Esophagus squamous epithelium (tissue), 5 donors: ENCODE data around the gene PATZ1. TPM values are rescaled to one million over a fixed set of nuclear protein-coding genes. Genes with fewer than 3 reads are reported as not detected.
"Not testable (repeated sequence)": the region's sequence is repeated elsewhere in the genome, so short reads cannot be mapped to it uniquely, and the experiment has no call there.

ENCODE experiments used
- DNase-seq: peaks from one replicate; lab custom pipeline; 2025; lab: John Stamatoyannopoulos, UW
- H3K27ac ChIP-seq, 4 donors: fragments of 200-600 bp; sonication (generic); one replicate each; pipeline ENCODE4 v1.5.1; 2016 to 2019; ENCODE audit warnings: mild to moderate bottlenecking in 1 of 4
- H3K27me3 ChIP-seq, 4 donors: fragments of 200-600 bp; sonication (generic); 1 replicate in 3 of 4; 2 replicates in 1 of 4; pipeline versions ENCODE4 v1.5.1 to v1.6.0; 2017 to 2021; ENCODE audit warnings: antibody characterized with exemption in 1 of 4
- H3K36me3 ChIP-seq, 3 donors: fragments of 200-600 bp; sonication (generic); one replicate each; pipeline ENCODE4 v1.5.1; 2016 to 2019
- H3K4me1 ChIP-seq, 3 donors: fragments of 200-600 bp; sonication (generic); one replicate each; pipeline ENCODE4 v1.5.1; 2017 to 2019
- H3K4me3 ChIP-seq, 4 donors: fragments of 200-600 bp; sonication (generic); 1 replicate in 3 of 4; 2 replicates in 1 of 4; pipeline ENCODE4 v1.5.1; 2016 to 2019; ENCODE audit warnings: mild to moderate bottlenecking in 2 of 4, moderate library complexity in 1 of 4
- H3K9me3 ChIP-seq, 3 donors: fragments of 200-600 bp; sonication (generic); one replicate each; pipeline ENCODE4 v1.5.1; 2016 to 2019
- POLR2A ChIP-seq, 4 donors: fragments of 450-650 bp; IDR thresholded peaks; one replicate each; pipeline ENCODE4 v1.6.1; 2017; ENCODE audit warnings: antibody characterized with exemption in 4 of 4, mild to moderate bottlenecking in 4 of 4, moderate library complexity in 3 of 4
- WGBS, 2 donors: methylation state at CpG; one replicate each; pipeline ENCODE4 v1.1.5; 2018; 5-methylcytosine and 5-hydroxymethylcytosine counted together
- intact Hi-C: fragments of 100-400 bp; cut with DNase I; formaldehyde crosslinking; loops from one replicate; pipeline ENCODE4 v1.15.0; 2022
- total RNA-seq, 4 donors: library from RNA; depleted of rRNA; stranded (reverse); fragments of >200 nt; gene quantifications; one replicate each; pipeline ENCODE4 v1.1.0, GENCODE V29; 2016
- TF ChIP-seq, protein P1 (sequence below), 6 experiments: fragments of 450-650 bp in 4 of 6; fragments of 200-600 bp in 2 of 6; sonication (generic) in 2 of 6; IDR thresholded peaks; one replicate each; pipeline ENCODE4 v1.5.1; 2016 to 2019; ENCODE audit warnings: antibody characterized with exemption in 6 of 6, mild to moderate bottlenecking in 4 of 6, moderate library complexity in 4 of 6
- donor health status: DM: yes; HTN: yes; CAD: no.

Gene PATZ1, protein sequence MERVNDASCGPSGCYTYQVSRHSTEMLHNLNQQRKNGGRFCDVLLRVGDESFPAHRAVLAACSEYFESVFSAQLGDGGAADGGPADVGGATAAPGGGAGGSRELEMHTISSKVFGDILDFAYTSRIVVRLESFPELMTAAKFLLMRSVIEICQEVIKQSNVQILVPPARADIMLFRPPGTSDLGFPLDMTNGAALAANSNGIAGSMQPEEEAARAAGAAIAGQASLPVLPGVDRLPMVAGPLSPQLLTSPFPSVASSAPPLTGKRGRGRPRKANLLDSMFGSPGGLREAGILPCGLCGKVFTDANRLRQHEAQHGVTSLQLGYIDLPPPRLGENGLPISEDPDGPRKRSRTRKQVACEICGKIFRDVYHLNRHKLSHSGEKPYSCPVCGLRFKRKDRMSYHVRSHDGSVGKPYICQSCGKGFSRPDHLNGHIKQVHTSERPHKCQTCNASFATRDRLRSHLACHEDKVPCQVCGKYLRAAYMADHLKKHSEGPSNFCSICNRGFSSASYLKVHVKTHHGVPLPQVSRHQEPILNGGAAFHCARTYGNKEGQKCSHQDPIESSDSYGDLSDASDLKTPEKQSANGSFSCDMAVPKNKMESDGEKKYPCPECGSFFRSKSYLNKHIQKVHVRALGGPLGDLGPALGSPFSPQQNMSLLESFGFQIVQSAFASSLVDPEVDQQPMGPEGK
- total RNA-seq = 10 to 100 TPM in 2 of 4 donors, 1 to 10 TPM in 2; 2.2 to 13.0 (median 7.2) TPM

- DNase-seq = peak; percentile 31
- H3K4me3 ChIP-seq = peak within 1 kb of the TSS; percentile 48 to 87 (median 72)
- no peaks in the 10 kb centered on the region for H3K27me3 ChIP-seq
- peak within 1 kb of the TSS; percentile 83 to 97 (median 90) for H3K27ac ChIP-seq
- TF ChIP-seq, protein P1, sequence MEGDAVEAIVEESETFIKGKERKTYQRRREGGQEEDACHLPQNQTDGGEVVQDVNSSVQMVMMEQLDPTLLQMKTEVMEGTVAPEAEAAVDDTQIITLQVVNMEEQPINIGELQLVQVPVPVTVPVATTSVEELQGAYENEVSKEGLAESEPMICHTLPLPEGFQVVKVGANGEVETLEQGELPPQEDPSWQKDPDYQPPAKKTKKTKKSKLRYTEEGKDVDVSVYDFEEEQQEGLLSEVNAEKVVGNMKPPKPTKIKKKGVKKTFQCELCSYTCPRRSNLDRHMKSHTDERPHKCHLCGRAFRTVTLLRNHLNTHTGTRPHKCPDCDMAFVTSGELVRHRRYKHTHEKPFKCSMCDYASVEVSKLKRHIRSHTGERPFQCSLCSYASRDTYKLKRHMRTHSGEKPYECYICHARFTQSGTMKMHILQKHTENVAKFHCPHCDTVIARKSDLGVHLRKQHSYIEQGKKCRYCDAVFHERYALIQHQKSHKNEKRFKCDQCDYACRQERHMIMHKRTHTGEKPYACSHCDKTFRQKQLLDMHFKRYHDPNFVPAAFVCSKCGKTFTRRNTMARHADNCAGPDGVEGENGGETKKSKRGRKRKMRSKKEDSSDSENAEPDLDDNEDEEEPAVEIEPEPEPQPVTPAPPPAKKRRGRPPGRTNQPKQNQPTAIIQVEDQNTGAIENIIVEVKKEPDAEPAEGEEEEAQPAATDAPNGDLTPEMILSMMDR (IDR thresholded peaks at IDR 0.05) = no peak
- no peak for TF ChIP-seq POLR2A (IDR thresholded peaks at IDR 0.05)
- peaks cover 36 to 65% (median 46%) of the 10 kb centered on the region in 3 donors for H3K4me1 ChIP-seq
- H3K36me3 ChIP-seq = peaks cover 0 to 17% (median 2%) of the 10 kb centered on the region in 3 donors
- intact Hi-C loops = no loop called here
- no peaks in the 10 kb centered on the region for H3K9me3 ChIP-seq
- 2% methylated on average over 9 of the region's 41 CpGs; no CpG with 5 or more reads in 1 of the 2 donors for WGBS, 2 donors
Observed at GRCh38 chr22:31346255-31346732, at the start of gene PATZ1. Gene PATZ1, minus strand, starts transcription at chr22:31346346. Its CDS starts 744 bp downstream, at chr22:31345602.

DNA sequence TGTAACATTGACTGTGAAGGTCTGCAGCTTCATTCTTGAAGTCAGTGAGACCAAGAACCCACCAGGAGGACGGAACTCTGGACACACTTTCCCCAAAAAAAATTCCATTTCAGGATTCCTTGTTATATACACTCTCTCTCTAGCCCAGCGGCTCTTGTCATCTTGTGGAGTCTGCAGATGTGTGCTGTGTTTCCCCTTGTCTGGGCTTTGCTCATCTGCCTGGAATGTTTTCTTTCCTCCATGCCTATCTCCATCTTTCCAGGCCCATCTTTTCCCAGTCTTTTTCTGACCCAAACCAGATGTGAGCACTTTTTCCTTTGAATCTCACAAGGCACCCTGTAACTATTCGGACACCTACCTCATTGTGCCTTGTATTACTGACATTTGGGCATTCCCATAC, 48.2 kb upstream of the PATZ1 start:
- TF ChIP-seq POLR2A (IDR thresholded peaks at IDR 0.05) = no peak
- TF ChIP-seq, protein P1 (IDR thresholded peaks at IDR 0.05) = no peak
- Histone ChIP-seq H3K36me3 (no peaks in the 10 kb centered on the region), H3K4me1 (peaks cover 0 to 13% (median 0%) of the 10 kb centered on the region in 3 donors), H3K9me3 (no peaks in the 10 kb centered on the region), H3K4me3 (no peak overlapping the region), H3K27me3 (no peaks in the 10 kb centered on the region), H3K27ac (no peak overlapping the region)
- intact Hi-C loops = no loop called here
- 72 to 74% methylated on average over 3 of the region's 3 CpGs for WGBS, 2 donors
- no peak for DNase-seq

DNA sequence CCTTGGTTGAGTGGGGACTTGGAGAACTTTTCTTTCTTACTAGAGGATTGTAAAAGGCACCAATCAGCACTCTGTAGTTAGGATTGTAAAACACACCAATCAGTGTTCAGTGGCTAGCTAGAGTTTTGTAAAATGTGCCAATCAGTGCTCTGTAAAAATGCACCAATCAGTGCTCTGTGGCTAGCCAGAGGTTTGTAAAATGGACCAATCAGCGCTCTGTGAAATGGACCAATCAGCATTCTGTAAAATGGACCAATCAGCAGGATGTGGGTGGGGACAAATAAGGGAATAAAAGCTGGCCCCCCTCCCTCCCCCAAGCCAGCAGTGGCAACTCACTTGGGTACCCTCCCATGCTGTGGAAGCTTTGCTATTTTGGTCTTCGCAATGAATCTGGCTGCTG, 47.7 kb upstream of the PATZ1 start:
- TF ChIP-seq, protein P1 (IDR thresholded peaks at IDR 0.05) = no peak
- TF ChIP-seq POLR2A (IDR thresholded peaks at IDR 0.05) = no peak
- H3K27me3 ChIP-seq = no peaks in the 10 kb centered on the region
- intact Hi-C loops = no loop called here

GRCh38 chr22:31378651-31379050, 32.5 kb upstream of the PATZ1 start:
- DNase-seq, H3K27me3 ChIP-seq, H3K36me3 ChIP-seq, H3K27ac ChIP-seq, H3K4me3 ChIP-seq, H3K4me1 ChIP-seq, H3K9me3 ChIP-seq, intact Hi-C loops: not testable (repeated sequence)
- 58 to 66% methylated on average over 6 of the region's 6 CpGs for WGBS, 2 donors

More for the DNA sequence above, 47.7 kb upstream of the PATZ1 start:
- Histone ChIP-seq H3K9me3 (no peaks in the 10 kb centered on the region), H3K4me3 (no peak overlapping the region), H3K27ac (no peak overlapping the region), H3K36me3 (no peaks in the 10 kb centered on the region), H3K4me1 (peaks cover 0 to 11% (median 0%) of the 10 kb centered on the region in 3 donors)
- DNase-seq = no peak
- WGBS, 2 donors = 81 to 100% methylated on average over 2 of the region's 2 CpGs

DNA sequence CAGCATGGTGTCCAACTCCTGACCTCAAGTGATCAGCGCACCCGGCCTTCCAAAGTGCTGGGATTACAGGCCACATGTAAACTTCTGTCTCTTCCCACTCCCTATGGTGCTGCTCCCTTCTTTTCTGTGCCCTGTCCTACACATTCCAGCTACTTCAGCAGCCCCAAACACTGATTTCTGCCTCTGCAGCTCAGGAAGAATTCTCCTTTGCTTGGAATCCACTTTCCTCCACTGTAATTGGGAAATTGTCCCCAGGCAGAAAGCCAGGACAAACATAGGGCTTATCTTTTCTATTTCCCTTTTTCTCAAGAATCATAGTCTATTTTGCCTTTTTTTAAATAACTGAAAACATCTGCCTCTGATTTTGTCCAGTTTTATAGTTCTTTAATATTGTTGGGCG, 32.0 kb upstream of the PATZ1 start:
- no peaks in the 10 kb centered on the region for H3K9me3 ChIP-seq
- no peaks in the 10 kb centered on the region for H3K4me1 ChIP-seq
- intact Hi-C loops = no loop called here
- no peak overlapping the region for H3K27ac ChIP-seq
- DNase-seq = no peak
- no peaks in the 10 kb centered on the region for H3K27me3 ChIP-seq
- H3K36me3 ChIP-seq = no peaks in the 10 kb centered on the region
- no peak overlapping the region for H3K4me3 ChIP-seq
- WGBS, 2 donors = 74 to 85% methylated on average over 3 of the region's 3 CpGs
- no peak for TF ChIP-seq POLR2A (IDR thresholded peaks at IDR 0.05)
- TF ChIP-seq, protein P1 (IDR thresholded peaks at IDR 0.05) = no peak
